ENCODE measurements around the gene TBC1D16. TPM values are rescaled to one million over a fixed set of nuclear protein-coding genes. Genes with fewer than 3 reads are reported as not detected.
"Not testable (repeated sequence)": the region's sequence is repeated elsewhere in the genome, so short reads cannot be mapped to it uniquely, and the experiment has no call there.

TBC1D16 gene
- total and polyA plus RNA-seq, 2 donors (not counting 1 experiment from before 2014, with no cell fraction given): 8.3 to 30.4 TPM

DNA sequence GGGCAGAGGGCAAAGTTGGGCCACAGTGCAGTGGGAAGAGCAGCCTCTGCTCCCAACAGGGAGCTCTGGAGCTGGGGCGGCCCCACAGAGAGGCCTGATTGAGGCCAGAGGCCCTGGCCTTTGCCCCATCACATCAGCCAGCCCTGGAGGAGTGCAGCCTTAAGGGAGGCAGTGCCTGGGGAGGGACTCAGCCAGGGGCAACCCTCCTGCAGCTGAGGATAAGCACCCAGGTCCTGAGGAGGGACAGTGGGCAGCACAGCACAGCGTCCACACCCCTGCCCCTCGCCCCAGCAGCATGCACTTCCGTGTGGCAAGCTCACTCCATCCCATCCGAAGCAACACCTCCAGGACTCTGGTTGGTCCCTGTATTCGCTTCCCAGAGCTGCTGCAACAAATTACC is 134.5 kb downstream of the TBC1D16 start:
- Histone ChIP-seq H3K4me1 (ENCODE audit: control insufficient read depth, extremely low read depth, insufficient read depth, low read length) (no peaks in the 10 kb centered on the region), H3K27me3 (ENCODE audit: control insufficient read depth, insufficient read depth, low read length) (peaks cover 4% of the 10 kb centered on the region), H3K27ac (ENCODE audit: insufficient read depth, low read length) (no peak overlapping the region), H3K9me3 (ENCODE audit: control insufficient read depth, insufficient read depth, low read depth, low read length) (no peaks in the 10 kb centered on the region), H3K4me3 (replicated peaks in 1 of 4; ENCODE audit: control extremely low read depth in 1 of 4, insufficient read depth in 1 of 4, low read depth in 3 of 4, low read length in 4 of 4) (no peak overlapping the region), H4K20me1 (ENCODE audit: control insufficient read depth, extremely low read depth, insufficient read depth, low read length) (no peaks in the 10 kb centered on the region), H3K4me2 (ENCODE audit: extremely low read depth, insufficient read depth, low read length) (no peak overlapping the region), H3K36me3 (ENCODE audit: control insufficient read depth, insufficient read depth, low read length) (no peaks in the 10 kb centered on the region), H3K79me2 (ENCODE audit: control insufficient read depth, insufficient read depth, low read length) (no peaks in the 10 kb centered on the region), H3K9ac (ENCODE audit: insufficient read depth, low read length) (no peak overlapping the region), H2AFZ (ENCODE audit: low read length) (no peak overlapping the region)
- no peak for TF ChIP-seq EZH2 (IDR thresholded peaks at IDR 0.05; ENCODE audit: low read length, missing control alignments)
- TF ChIP-seq, protein P1, sequence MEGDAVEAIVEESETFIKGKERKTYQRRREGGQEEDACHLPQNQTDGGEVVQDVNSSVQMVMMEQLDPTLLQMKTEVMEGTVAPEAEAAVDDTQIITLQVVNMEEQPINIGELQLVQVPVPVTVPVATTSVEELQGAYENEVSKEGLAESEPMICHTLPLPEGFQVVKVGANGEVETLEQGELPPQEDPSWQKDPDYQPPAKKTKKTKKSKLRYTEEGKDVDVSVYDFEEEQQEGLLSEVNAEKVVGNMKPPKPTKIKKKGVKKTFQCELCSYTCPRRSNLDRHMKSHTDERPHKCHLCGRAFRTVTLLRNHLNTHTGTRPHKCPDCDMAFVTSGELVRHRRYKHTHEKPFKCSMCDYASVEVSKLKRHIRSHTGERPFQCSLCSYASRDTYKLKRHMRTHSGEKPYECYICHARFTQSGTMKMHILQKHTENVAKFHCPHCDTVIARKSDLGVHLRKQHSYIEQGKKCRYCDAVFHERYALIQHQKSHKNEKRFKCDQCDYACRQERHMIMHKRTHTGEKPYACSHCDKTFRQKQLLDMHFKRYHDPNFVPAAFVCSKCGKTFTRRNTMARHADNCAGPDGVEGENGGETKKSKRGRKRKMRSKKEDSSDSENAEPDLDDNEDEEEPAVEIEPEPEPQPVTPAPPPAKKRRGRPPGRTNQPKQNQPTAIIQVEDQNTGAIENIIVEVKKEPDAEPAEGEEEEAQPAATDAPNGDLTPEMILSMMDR (conservative IDR thresholded peaks at IDR 0.05 in 1 of 2, IDR thresholded peaks at IDR 0.05 in 1 of 2; ENCODE audit: low read depth in 1 of 2, low read length in 2 of 2): no peak
- DNase-seq (ENCODE audit: low read depth in 2 of 2): no peak

DNA sequence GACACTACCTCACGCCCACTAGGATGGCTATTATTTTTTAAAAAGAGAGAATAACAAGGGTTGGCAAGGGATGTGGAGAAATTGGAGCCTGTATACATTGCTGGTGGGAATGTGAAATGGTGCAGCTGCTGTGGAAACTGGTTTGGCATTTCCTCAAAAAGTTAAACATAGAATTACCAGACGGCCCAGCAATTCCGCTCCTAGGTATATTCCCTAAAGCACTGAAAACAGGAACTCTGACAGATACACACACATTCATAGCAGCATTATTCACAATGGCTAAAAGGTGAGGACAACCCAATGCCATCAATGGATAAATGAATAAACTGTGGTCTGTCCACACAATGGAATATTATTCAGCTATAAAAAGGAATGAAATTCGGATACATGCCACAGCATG is 136.1 kb downstream of the TBC1D16 start:
- Histone ChIP-seq H3K27me3 (ENCODE audit: control insufficient read depth, insufficient read depth, low read length) (peaks cover 4% of the 10 kb centered on the region), H4K20me1 (ENCODE audit: control insufficient read depth, extremely low read depth, insufficient read depth, low read length) (no peaks in the 10 kb centered on the region), H3K9ac (ENCODE audit: insufficient read depth, low read length) (no peak overlapping the region), H3K4me1 (ENCODE audit: control insufficient read depth, extremely low read depth, insufficient read depth, low read length) (no peaks in the 10 kb centered on the region), H3K79me2 (ENCODE audit: control insufficient read depth, insufficient read depth, low read length) (no peaks in the 10 kb centered on the region), H3K36me3 (ENCODE audit: control insufficient read depth, insufficient read depth, low read length) (no peaks in the 10 kb centered on the region), H3K27ac (ENCODE audit: insufficient read depth, low read length) (no peak overlapping the region), H3K9me3 (ENCODE audit: control insufficient read depth, insufficient read depth, low read depth, low read length) (no peaks in the 10 kb centered on the region), H2AFZ (ENCODE audit: low read length) (no peak overlapping the region), H3K4me3 (replicated peaks in 1 of 4; ENCODE audit: control extremely low read depth in 1 of 4, insufficient read depth in 1 of 4, low read depth in 3 of 4, low read length in 4 of 4) (no peak overlapping the region), H3K4me2 (ENCODE audit: extremely low read depth, insufficient read depth, low read length) (no peak overlapping the region)
- TF ChIP-seq EZH2 (IDR thresholded peaks at IDR 0.05; ENCODE audit: low read length, missing control alignments): no peak
- TF ChIP-seq, protein P1 (conservative IDR thresholded peaks at IDR 0.05 in 1 of 2, IDR thresholded peaks at IDR 0.05 in 1 of 2; ENCODE audit: low read depth in 1 of 2, low read length in 2 of 2): no peak
- DNase-seq (ENCODE audit: low read depth in 2 of 2): no peak

DNA sequence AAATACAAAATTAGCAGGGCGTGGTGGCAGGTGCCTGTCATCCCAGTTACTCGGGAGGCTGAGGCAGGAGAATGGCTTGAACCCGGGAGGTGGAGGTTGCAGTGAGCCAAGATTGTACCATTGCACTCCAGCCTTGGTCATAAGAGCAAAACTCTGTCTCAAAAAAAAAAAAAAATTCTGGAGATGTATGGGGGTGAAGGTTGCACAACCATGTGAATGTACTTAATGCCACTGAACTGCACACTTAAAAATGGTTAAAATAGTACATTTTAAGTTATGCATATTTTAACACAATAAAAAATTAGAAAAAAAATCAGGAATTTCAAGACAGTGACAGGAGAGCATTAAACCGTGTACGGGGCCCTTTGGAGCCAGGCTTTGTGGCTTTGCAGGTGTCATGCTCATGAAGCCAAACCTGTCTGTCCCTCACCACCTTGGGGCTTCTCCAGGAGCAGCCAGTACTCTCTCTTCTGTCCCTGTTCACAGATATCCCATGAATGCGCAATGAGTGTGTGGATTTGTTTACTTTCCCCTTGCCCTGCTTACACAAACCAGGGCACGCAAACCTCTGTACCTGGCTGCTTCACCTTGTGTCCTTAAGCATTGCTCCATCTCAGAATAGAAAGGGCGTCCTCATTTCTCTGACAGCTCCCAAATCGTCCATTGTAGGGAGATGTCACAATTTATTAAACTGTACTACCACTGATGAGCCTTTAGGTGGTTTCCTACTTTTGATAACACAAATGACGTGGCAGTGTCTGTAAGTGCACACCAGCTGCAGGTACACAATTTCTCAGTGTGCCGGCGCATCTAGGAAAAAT is 138.2 kb downstream of the TBC1D16 start:
- no peaks in the 10 kb centered on the region for H3K4me1 ChIP-seq (ENCODE audit: control insufficient read depth, extremely low read depth, insufficient read depth, low read length)
- TF ChIP-seq, protein P1 (conservative IDR thresholded peaks at IDR 0.05 in 1 of 2, IDR thresholded peaks at IDR 0.05 in 1 of 2; ENCODE audit: low read depth in 1 of 2, low read length in 2 of 2): no peak
- no peak for TF ChIP-seq EZH2 (IDR thresholded peaks at IDR 0.05; ENCODE audit: low read length, missing control alignments)
- no peaks in the 10 kb centered on the region for H3K36me3 ChIP-seq (ENCODE audit: control insufficient read depth, insufficient read depth, low read length)
- peaks cover 4% of the 10 kb centered on the region for H3K27me3 ChIP-seq (ENCODE audit: control insufficient read depth, insufficient read depth, low read length)
- no peaks in the 10 kb centered on the region for H3K79me2 ChIP-seq (ENCODE audit: control insufficient read depth, insufficient read depth, low read length)
- no peaks in the 10 kb centered on the region for H4K20me1 ChIP-seq (ENCODE audit: control insufficient read depth, extremely low read depth, insufficient read depth, low read length)
- DNase-seq (ENCODE audit: low read depth in 2 of 2): no peak
- H3K9me3 ChIP-seq (ENCODE audit: control insufficient read depth, insufficient read depth, low read depth, low read length): no peaks in the 10 kb centered on the region
- no peak overlapping the region for H3K4me2 ChIP-seq (ENCODE audit: extremely low read depth, insufficient read depth, low read length)
- no peak overlapping the region for H2AFZ ChIP-seq (ENCODE audit: low read length)
- H3K4me3 ChIP-seq (replicated peaks in 1 of 4; ENCODE audit: control extremely low read depth in 1 of 4, insufficient read depth in 1 of 4, low read depth in 3 of 4, low read length in 4 of 4): no peak overlapping the region
- no peak overlapping the region for H3K27ac ChIP-seq (ENCODE audit: insufficient read depth, low read length)
- no peak overlapping the region for H3K9ac ChIP-seq (ENCODE audit: insufficient read depth, low read length)

DNA sequence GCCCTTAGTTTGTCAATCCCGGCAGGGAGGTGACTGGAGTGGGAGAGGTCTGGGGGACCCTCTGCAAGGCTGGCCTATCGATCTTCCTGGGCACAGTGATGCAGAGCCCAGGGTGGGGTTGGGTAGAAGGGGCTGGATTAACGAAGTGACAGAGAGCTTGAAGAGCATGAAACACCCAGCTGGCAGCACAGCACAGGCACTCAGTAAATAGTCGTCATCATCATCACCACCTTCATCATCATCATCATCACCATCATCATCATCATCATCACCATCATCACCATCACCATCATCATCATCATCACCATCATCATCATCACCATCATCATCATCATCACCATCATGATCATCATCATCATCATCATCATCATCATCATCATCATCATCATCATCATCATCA is 142.2 kb downstream of the TBC1D16 start:
- not testable (repeated sequence) for H3K27me3 ChIP-seq (ENCODE audit: control insufficient read depth, insufficient read depth, low read length); H3K79me2 ChIP-seq (ENCODE audit: control insufficient read depth, insufficient read depth, low read length); H3K4me3 ChIP-seq (replicated peaks in 1 of 4; ENCODE audit: control extremely low read depth in 1 of 4, insufficient read depth in 1 of 4, low read depth in 3 of 4, low read length in 4 of 4); DNase-seq (ENCODE audit: low read depth in 2 of 2); H3K9ac ChIP-seq (ENCODE audit: insufficient read depth, low read length); H3K36me3 ChIP-seq (ENCODE audit: control insufficient read depth, insufficient read depth, low read length); H3K9me3 ChIP-seq (ENCODE audit: control insufficient read depth, insufficient read depth, low read depth, low read length); H4K20me1 ChIP-seq (ENCODE audit: control insufficient read depth, extremely low read depth, insufficient read depth, low read length); H3K4me1 ChIP-seq (ENCODE audit: control insufficient read depth, extremely low read depth, insufficient read depth, low read length); H2AFZ ChIP-seq (ENCODE audit: low read length); H3K27ac ChIP-seq (ENCODE audit: insufficient read depth, low read length); H3K4me2 ChIP-seq (ENCODE audit: extremely low read depth, insufficient read depth, low read length)
